ENCODE measurements around the gene LDOC1. TPM values are rescaled to one million over a fixed set of nuclear protein-coding genes. Genes with fewer than 3 reads are reported as not detected.

LDOC1 gene
- total and polyA plus RNA-seq, 2 of the 4 experiments (the other 2 are of a cell fraction), result 5.4 to 52.1 TPM

GRCh38 chrX:141175786-141176185, 1.1 kb downstream of the LDOC1 start:
- intact Hi-C loops (cut with micrococcal nuclease), result loop anchor here (5.0 kb wide), 1 partner anchor 102 kb away; no protein-coding TSS in a partner anchor
- TF ChIP-seq USF2 (IDR thresholded peaks at IDR 0.05; ENCODE audit: low read depth, low read length), result no peak
- no peak for TF ChIP-seq CHD1 (IDR thresholded peaks at IDR 0.05; ENCODE audit: low read depth, low read length)
- no peak for TF ChIP-seq CEBPB (IDR thresholded peaks at IDR 0.05; ENCODE audit: low read depth, low read length)
- no peak for TF ChIP-seq SMC3 (IDR thresholded peaks at IDR 0.05; ENCODE audit: low read depth, low read length)
- no peak for TF ChIP-seq ELK1 (IDR thresholded peaks at IDR 0.05; ENCODE audit: borderline replicate concordance, low read depth, low read length)
- TF ChIP-seq RAD21 (IDR thresholded peaks at IDR 0.05; ENCODE audit: low read length), result no peak
- TF ChIP-seq RFX5 (IDR thresholded peaks at IDR 0.05; ENCODE audit: low read depth, low read length), result no peak
- TF ChIP-seq FOS (IDR thresholded peaks at IDR 0.05; ENCODE audit: low read depth, low read length), result no peak
- TF ChIP-seq MXI1 (IDR thresholded peaks at IDR 0.05; ENCODE audit: borderline replicate concordance, low read depth, low read length), result no peak
- TF ChIP-seq RCOR1 (IDR thresholded peaks at IDR 0.05; ENCODE audit: insufficient replicate concordance, low read length), result no peak
- ATAC-seq (ENCODE audit: low read depth) (no peak), DNase-seq (no peak)
- dilution Hi-C loops (cut with HindIII; ENCODE audit: low sequenced_read_pairs, unreplicated experiment), result no loop called here
- Histone ChIP-seq H3K18ac (ENCODE audit: low read depth, low read length) (no peak overlapping the region), H4K20me1 (ENCODE audit: insufficient read depth, low read length) (no peaks in the 10 kb centered on the region), H3K27ac (ENCODE audit: insufficient read depth, low read length) (no peak overlapping the region), H3K4me2 (ENCODE audit: low read depth, low read length) (peak overlapping the region; percentile 79), H3K9me1 (ENCODE audit: insufficient read depth, low read length) (peaks cover 6% of the 10 kb centered on the region; the same call in 1 of the 2 replicates), H4K5ac (ENCODE audit: low read depth, low read length) (no peak overlapping the region), H2BK15ac (ENCODE audit: low read depth, low read length) (no peak overlapping the region), H3K36me3 (ENCODE audit: control insufficient read depth, insufficient read depth, low read length) (no peaks in the 10 kb centered on the region), H3K56ac (ENCODE audit: extremely low read depth, insufficient read depth, low read length) (no peak overlapping the region), H3K4me3 (ENCODE audit: insufficient read depth, low read depth, low read length) (peak overlapping the region; percentile 99), H3K79me1 (ENCODE audit: low read depth in 1 of 2, low read length in 2 of 2) (peaks cover 4 to 12% of the 10 kb centered on the region in 2 experiments; a peak in 3 of 4 replicates), H3K9ac (ENCODE audit: low read depth, low read length) (peak overlapping the region; percentile 93; the same call in 1 of the 2 replicates), H3K4me1 (ENCODE audit: control insufficient read depth, insufficient read depth, low read length) (peaks cover 4% of the 10 kb centered on the region; the same call in 1 of the 2 replicates), H2AFZ (replicated peaks; ENCODE audit: low read length, poor library complexity) (peak overlapping the region; percentile 97), H2BK20ac (ENCODE audit: low read depth, low read length) (no peak overlapping the region), H2AK9ac (replicated peaks; ENCODE audit: low read depth, low read length, poor library complexity) (peak overlapping the region; percentile 90), H3K14ac (replicated peaks; ENCODE audit: low read depth, low read length) (no peak overlapping the region), H3K23ac (ENCODE audit: low read depth, low read length) (no peak overlapping the region), H3K4ac (ENCODE audit: low read depth, low read length) (no peak overlapping the region), H2BK120ac (ENCODE audit: low read depth, low read length) (no peak overlapping the region), H4K91ac (ENCODE audit: insufficient read depth, low read depth, low read length) (no peak overlapping the region), H3K9me3 (ENCODE audit: control insufficient read depth, insufficient read depth, low read length) (no peaks in the 10 kb centered on the region), H2BK5ac (ENCODE audit: low read depth, low read length, poor library complexity, severe bottlenecking) (no peak overlapping the region), H2AK5ac (ENCODE audit: low read depth, low read length) (no peak overlapping the region), H4K8ac (ENCODE audit: low read depth in 2 of 2, low read length in 2 of 2) (no peak overlapping the region; a peak in 2 of 4 replicates), H3K27me3 (ENCODE audit: control insufficient read depth, insufficient read depth, low read length) (no peaks in the 10 kb centered on the region)
- in situ Hi-C loops (cut with MboI; ENCODE audit: low sequenced_read_pairs), result no loop called here
- 65% methylated on average over 5 of the region's 5 CpGs; no CpG with 5 or more reads in 1 of the 2 experiments for WGBS, 2 experiments (ENCODE audit: extremely low coverage in 2 of 2, insufficient read length in 1 of 2)
- BruUV-seq (replicated peaks), result no TSS peak
- POLR2A ChIA-PET (ENCODE audit: unreplicated experiment), result no interaction called here
- CTCF ChIA-PET, result no interaction called here

Measured in IMR-90 (cell line).